Left lung (tissue), 10 donors: ENCODE results near the gene MRPL42. TPM values are rescaled to one million over a fixed set of nuclear protein-coding genes. Genes with fewer than 3 reads are reported as not detected.
A peak's percentile ranks its signal among the peaks of the same experiment; 100 is the strongest.
"Not testable (repeated sequence)": the region's sequence is repeated elsewhere in the genome, so short reads cannot be mapped to it uniquely, and the experiment has no call there.

Experiments
- ATAC-seq: fragments of 200-7000 bp; cut with Tn5 transposase; one replicate; pipeline ENCODE4 v1.9.1; 2020; ENCODE audit warnings: moderate library complexity
- DNase-seq, 4 donors: peaks; one replicate each; pipeline ENCODE4 v3.0.0-alpha.2; 2013 to 2020
- H3K27ac ChIP-seq, 2 donors: fragments of 200-600 bp; sonication (generic) in 1 of 2; one replicate each; pipeline versions ENCODE4 v1.5.0 to v1.8.0; 2020 to 2021
- H3K27me3 ChIP-seq, 2 donors: fragments of 200-600 bp; sonication (generic) in 1 of 2; one replicate each; pipeline versions ENCODE4 v1.5.0 to v1.8.0; 2020 to 2021
- H3K36me3 ChIP-seq, 2 donors: fragments of 200-600 bp; sonication (generic) in 1 of 2; one replicate each; pipeline versions ENCODE4 v1.5.0 to v1.8.0; 2020 to 2021
- H3K4me1 ChIP-seq, 2 donors: fragments of 200-600 bp; one replicate each; pipeline ENCODE4 v1.8.0; 2021
- H3K4me3 ChIP-seq, 2 donors: fragments of 200-600 bp; sonication (generic) in 1 of 2; one replicate each; pipeline versions ENCODE4 v1.5.0 to v1.8.0; 2020 to 2021; ENCODE audit warnings: mild to moderate bottlenecking in 1 of 2
- H3K9me3 ChIP-seq, 2 donors: fragments of 200-600 bp; sonication (generic) in 1 of 2; one replicate each; pipeline versions ENCODE4 v1.5.0 to v1.8.0; 2020 to 2021
- intact Hi-C, 2 donors: fragments of 100-400 bp; cut with DNase I; formaldehyde crosslinking; loops; one replicate each; pipeline versions ENCODE4 v1.11.2 to v1.14.2; 2022
- polyA plus RNA-seq, 6 donors: library from polyadenylated mRNA; unstranded; fragments of 120-200 nt; gene quantifications; one replicate each; pipeline ENCODE4 v1.2.1, GENCODE V29; 2013; ENCODE audit not compliant: insufficient read length in 6 of 6
- total RNA-seq, 2 donors: library from RNA; stranded (reverse); fragmentation: NEBNext Ultra II Directional; extraction: Animal tissue kit (Norgen Biotek cat#: 25700); gene quantifications; one replicate each; pipeline ENCODE4 v1.2.1, GENCODE V29; 2021
- TF ChIP-seq, protein P1 (sequence below), 2 donors: fragments of 200-600 bp; sonication (generic) in 1 of 2; IDR thresholded peaks; one replicate each; pipeline versions ENCODE4 v1.5.0 to v1.8.0; 2021; ENCODE audit warnings: antibody characterized with exemption in 2 of 2
- donor health status: DM: no; HTN: yes; CAD: no.
- donor health status: DM: no; HTN: no; CAD: no.

Gene MRPL42
- total and polyA plus RNA-seq, 8 donors: 53.2 to 70.8 (median 62.8) TPM

DNA sequence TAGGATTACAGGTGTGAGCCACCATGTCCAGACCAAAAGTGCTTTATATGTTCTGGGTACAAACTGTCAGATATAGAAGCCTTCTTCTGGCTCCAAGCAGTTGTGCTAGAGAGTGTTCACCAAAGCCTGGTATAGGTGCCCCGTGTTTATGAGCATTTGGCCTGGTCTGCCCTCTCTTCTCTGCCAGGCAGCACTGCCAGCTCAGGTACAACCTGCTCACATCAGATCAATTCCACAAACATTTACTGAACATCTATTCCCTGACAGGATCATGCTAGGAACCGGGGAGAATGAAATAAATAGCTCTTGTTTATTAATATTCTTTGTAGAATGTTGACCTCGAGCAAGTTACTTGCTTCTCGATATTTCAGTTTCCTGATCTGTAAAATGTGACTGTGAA, 85.1 kb downstream of the MRPL42 start:
- ATAC-seq (no peak), DNase-seq (no peak)
- intact Hi-C loops: no loop called here
- Histone ChIP-seq H3K36me3 (no peaks in the 10 kb centered on the region), H3K9me3 (no peaks in the 10 kb centered on the region), H3K27ac (no peak overlapping the region), H3K4me3 (no peak overlapping the region), H3K4me1 (no peaks in the 10 kb centered on the region), H3K27me3 (no peaks in the 10 kb centered on the region)
- TF ChIP-seq, protein P1, sequence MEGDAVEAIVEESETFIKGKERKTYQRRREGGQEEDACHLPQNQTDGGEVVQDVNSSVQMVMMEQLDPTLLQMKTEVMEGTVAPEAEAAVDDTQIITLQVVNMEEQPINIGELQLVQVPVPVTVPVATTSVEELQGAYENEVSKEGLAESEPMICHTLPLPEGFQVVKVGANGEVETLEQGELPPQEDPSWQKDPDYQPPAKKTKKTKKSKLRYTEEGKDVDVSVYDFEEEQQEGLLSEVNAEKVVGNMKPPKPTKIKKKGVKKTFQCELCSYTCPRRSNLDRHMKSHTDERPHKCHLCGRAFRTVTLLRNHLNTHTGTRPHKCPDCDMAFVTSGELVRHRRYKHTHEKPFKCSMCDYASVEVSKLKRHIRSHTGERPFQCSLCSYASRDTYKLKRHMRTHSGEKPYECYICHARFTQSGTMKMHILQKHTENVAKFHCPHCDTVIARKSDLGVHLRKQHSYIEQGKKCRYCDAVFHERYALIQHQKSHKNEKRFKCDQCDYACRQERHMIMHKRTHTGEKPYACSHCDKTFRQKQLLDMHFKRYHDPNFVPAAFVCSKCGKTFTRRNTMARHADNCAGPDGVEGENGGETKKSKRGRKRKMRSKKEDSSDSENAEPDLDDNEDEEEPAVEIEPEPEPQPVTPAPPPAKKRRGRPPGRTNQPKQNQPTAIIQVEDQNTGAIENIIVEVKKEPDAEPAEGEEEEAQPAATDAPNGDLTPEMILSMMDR (IDR thresholded peaks at IDR 0.05): no peak

DNA sequence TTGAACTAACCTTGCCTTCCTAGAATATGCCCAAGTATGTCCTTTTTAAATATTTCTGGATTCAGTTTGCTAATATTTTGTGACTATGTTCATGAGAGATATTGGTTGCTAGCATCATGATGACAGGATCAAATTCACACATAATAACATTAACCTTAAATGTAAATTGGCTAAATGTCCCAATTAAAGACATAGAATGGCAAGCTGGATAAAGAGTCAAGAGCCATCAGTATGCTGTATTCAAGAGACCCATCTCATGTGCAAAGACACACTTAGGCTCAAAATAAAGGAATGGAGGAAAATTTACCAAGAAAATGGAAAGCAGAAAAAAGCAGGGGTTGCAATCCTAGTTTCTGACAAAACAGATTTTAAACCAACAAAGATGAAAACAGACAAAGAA, 90.6 kb downstream of the MRPL42 start:
- H3K27ac ChIP-seq, H3K36me3 ChIP-seq, H3K4me1 ChIP-seq, ATAC-seq, H3K4me3 ChIP-seq, intact Hi-C loops, DNase-seq, H3K27me3 ChIP-seq: not testable (repeated sequence)
- H3K9me3 ChIP-seq: peaks cover 0 to 24% of the 10 kb centered on the region in 2 donors

DNA sequence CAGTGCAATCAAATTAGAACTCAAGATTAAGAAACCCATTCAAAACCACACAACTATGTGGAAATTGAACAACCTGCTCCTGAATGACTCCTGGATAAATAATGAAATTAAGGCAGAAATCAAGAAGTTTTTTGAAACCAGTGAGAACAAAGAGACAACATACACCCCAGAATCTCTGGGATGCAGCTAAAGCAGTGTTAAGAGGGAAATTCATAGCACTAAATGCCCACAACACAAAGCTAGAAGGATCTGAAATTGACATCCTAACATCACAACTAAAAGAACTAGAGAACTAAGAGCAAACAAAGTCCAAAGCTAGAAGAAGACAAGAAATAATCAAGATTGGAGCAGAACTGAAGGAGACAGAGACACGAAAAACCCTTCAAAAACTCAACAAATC, 91.4 kb downstream of the MRPL42 start:
- peaks cover 0 to 24% of the 10 kb centered on the region in 2 donors for H3K9me3 ChIP-seq
- H3K4me3 ChIP-seq, H3K36me3 ChIP-seq, H3K27me3 ChIP-seq, intact Hi-C loops, H3K27ac ChIP-seq, H3K4me1 ChIP-seq, DNase-seq, ATAC-seq: not testable (repeated sequence)

DNA sequence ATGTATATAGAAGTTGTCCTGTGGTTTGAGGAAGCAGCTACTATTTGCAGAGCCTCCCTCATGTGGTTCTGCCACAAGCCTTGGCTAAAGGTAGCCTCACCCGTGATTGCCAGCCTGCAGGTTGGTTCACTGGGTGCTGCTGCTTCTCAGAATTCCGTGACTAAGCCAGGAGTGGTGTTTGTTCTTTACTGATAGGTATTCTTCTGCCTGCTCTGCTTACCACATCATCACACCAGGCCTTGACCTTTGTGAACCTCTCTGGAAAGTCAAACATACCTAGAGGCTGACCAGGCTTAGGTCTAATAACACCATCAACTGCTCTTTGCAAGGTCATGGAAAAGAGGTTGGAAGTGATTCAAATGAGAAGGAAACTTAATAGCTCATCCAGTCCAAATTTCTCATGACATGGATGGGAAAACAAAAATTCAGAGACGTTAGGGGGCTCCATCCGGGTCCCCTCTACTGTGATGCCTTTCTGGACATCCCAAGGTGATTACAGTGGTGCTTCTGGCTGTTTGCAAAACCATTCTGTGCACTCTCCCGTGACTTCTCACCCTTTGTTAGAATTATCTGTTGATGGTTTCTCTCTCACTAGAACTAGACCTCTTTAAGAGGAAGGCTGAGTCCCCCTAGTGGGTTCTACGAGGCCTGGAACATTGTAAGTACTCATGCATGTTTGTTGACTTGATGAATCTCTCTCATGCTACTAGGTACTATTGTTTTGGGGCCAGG, 96.7 kb downstream of the MRPL42 start:
- no peak overlapping the region for H3K4me3 ChIP-seq
- peak; percentile 94 for ATAC-seq
- intact Hi-C loops: no loop called here
- peaks cover 0 to 2% of the 10 kb centered on the region in 2 donors for H3K4me1 ChIP-seq
- no peaks in the 10 kb centered on the region for H3K36me3 ChIP-seq
- TF ChIP-seq, protein P1 (IDR thresholded peaks at IDR 0.05): no peak
- H3K9me3 ChIP-seq: peaks cover 0 to 10% of the 10 kb centered on the region in 2 donors
- H3K27me3 ChIP-seq: peaks cover 0 to 9% of the 10 kb centered on the region in 2 donors
- H3K27ac ChIP-seq: no peak overlapping the region
- DNase-seq: peak in 2 of 4 donors; percentile 7 to 61

DNA sequence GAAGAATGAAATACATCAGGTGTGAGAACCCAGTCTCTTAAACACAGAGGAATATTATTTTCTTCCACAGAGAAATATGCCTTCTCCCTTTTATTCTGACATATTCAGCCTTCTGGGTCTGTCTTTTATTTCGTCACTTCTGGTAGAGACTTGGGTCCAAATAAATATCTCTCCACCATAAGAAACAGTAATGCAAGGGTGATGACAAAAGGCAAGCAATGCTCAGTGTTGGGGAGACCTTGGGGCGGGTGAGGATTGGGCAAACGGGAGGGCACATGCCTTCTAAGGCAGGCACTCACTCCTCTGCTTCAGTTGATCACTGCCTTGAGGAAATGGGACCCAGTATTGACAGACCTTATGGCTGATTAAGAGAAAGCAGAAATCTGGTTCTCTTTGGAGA, 98.4 kb downstream of the MRPL42 start:
- no peak for ATAC-seq
- Histone ChIP-seq H3K4me3 (no peak overlapping the region), H3K4me1 (peaks cover 0 to 17% of the 10 kb centered on the region in 2 donors), H3K27ac (no peak overlapping the region), H3K9me3 (peaks cover 0 to 3% of the 10 kb centered on the region in 2 donors), H3K27me3 (peaks cover 0 to 27% of the 10 kb centered on the region in 2 donors), H3K36me3 (no peaks in the 10 kb centered on the region)
- TF ChIP-seq, protein P1 (IDR thresholded peaks at IDR 0.05): no peak
- no peak for DNase-seq
- intact Hi-C loops: no loop called here

Other genes starting within 250 kb of the MRPL42 start
- gene NUDT4, start 89.6 kb upstream of the MRPL42 start, total RNA-seq: 10 to 100 TPM; 46.6 to 48.0 TPM
- gene NUDT4, start 89.6 kb upstream of the MRPL42 start, polyA plus RNA-seq: 100 to 1,000 TPM in 5 of 6 donors, 10 to 100 TPM in 1; 94.4 to 126 (median 121) TPM
- gene UBE2N, start 25.6 kb upstream of the MRPL42 start, total RNA-seq: 10 to 100 TPM; 82.2 to 99.0 TPM
- 100 to 1,000 TPM; 128 to 154 (median 143) TPM for gene UBE2N, start 25.6 kb upstream of the MRPL42 start, polyA plus RNA-seq
- gene SOCS2, start 105.2 kb downstream of the MRPL42 start, total RNA-seq: 10 to 100 TPM; 15.7 to 30.4 TPM
- 10 to 100 TPM; 24.7 to 40.5 (median 33.2) TPM for gene SOCS2, start 105.2 kb downstream of the MRPL42 start, polyA plus RNA-seq
- gene CRADD, start 209.9 kb downstream of the MRPL42 start, total RNA-seq: 10 to 100 TPM; 13.0 to 21.4 TPM
- 10 to 100 TPM in 2 of 6 donors, 1 to 10 TPM in 4; 8.4 to 10.9 (median 9.4) TPM for gene CRADD, start 209.9 kb downstream of the MRPL42 start, polyA plus RNA-seq